MCF 10A (cell line): ENCODE data around the gene RRAD. TPM values are rescaled to one million over a fixed set of nuclear protein-coding genes. Genes with fewer than 3 reads are reported as not detected.

ENCODE experiments used
- BruUV-seq: library from RNA; stranded (reverse); fragments of 400-500 nt; replicated peaks from 2 replicates; lab custom pipeline; 2021; lab: Mats Ljungman, UMichigan
- CTCF ChIA-PET: fragments of 300-600 bp; sonication (Branson Sonifier 250); formaldehyde crosslinking; extraction: SDS; loops from one replicate; lab custom pipeline; 2021; ENCODE audit warnings: antibody characterized with exemption, inconsistent platforms; lab: Yijun Ruan, JAX
- POLR2A ChIA-PET: fragments of 300-600, 350-650 bp; sonication (Branson Sonifier 250); formaldehyde crosslinking; extraction: SDS; loops from one replicate; lab custom pipeline; 2020; ENCODE audit warnings: antibody characterized with exemption, inconsistent platforms; lab: Yijun Ruan, JAX
- DNase-seq: peaks from one replicate; pipeline ENCODE4 v3.0.0-alpha.2; 2018; ENCODE audit not compliant: unreplicated experiment
- H3K27ac Mint-ChIP-seq: one replicate; pipeline ENCODE4 v1.8.0; 2022; ENCODE audit warnings: mild to moderate bottlenecking, low read depth, mixed read lengths; ENCODE audit not compliant: unreplicated experiment
- H3K27me3 Mint-ChIP-seq: one replicate; pipeline ENCODE4 v1.8.0; 2022; ENCODE audit warnings: mixed read lengths; ENCODE audit not compliant: insufficient read depth, unreplicated experiment
- H3K36me3 Mint-ChIP-seq: one replicate; pipeline ENCODE4 v1.8.0; 2022; ENCODE audit warnings: mild to moderate bottlenecking, moderate library complexity, mixed read lengths; ENCODE audit not compliant: insufficient read depth, unreplicated experiment
- H3K4me1 Mint-ChIP-seq: one replicate; pipeline ENCODE4 v1.8.0; 2022; ENCODE audit warnings: mixed read lengths; ENCODE audit not compliant: insufficient read depth, unreplicated experiment
- H3K4me3 Mint-ChIP-seq: one replicate; pipeline ENCODE4 v1.8.0; 2022; ENCODE audit warnings: mild to moderate bottlenecking, moderate library complexity, mixed read lengths; ENCODE audit not compliant: unreplicated experiment
- H3K9me3 Mint-ChIP-seq: one replicate; pipeline ENCODE4 v1.8.0; 2022; ENCODE audit warnings: mixed read lengths; ENCODE audit not compliant: unreplicated experiment
- CTCF ChIP-seq: fragments of 200-600 bp; IDR thresholded peaks from one replicate; pipeline ENCODE4 v1.8.0; 2022; ENCODE audit warnings: antibody characterized with exemption, mild to moderate bottlenecking; ENCODE audit not compliant: unreplicated experiment
- intact Hi-C: fragments of 100-400 bp; cut with micrococcal nuclease; formaldehyde crosslinking; loops from 2 replicates; pipeline ENCODE4 v1.14.1; 2022
- total RNA-seq: library from RNA; stranded (reverse); gene quantifications from 2 replicates; pipeline ENCODE4 v1.2.3, GENCODE V29; 2022

The RRAD gene
- total RNA-seq, 1 experiment from 2014 or later = not detected

- no peak overlapping the region for H3K27ac Mint-ChIP-seq
- H3K4me1 Mint-ChIP-seq = peaks cover 23% of the 10 kb centered on the region
- no peaks in the 10 kb centered on the region for H3K36me3 Mint-ChIP-seq
- no peaks in the 10 kb centered on the region for H3K27me3 Mint-ChIP-seq
- no peaks in the 10 kb centered on the region for H3K9me3 Mint-ChIP-seq
- intact Hi-C loops = no loop called here
- no peak for DNase-seq
- no TSS peak for BruUV-seq
- no peak overlapping the region for H3K4me3 Mint-ChIP-seq
- ChIA-PET POLR2A (interaction anchor here (0.7 to 2.8 kb wide), 6 partner anchors 17 to 44 kb away, joined by 3 to 8 read pairs (median 4); partner anchors contain the start of genes CDH16 and CIAO2B), CTCF (interaction anchor here (1.0 to 1.1 kb wide), 2 partner anchors 17 to 26 kb away, joined by 3 to 4 read pairs; partner anchors contain the start of gene CDH16)
- no peak for TF ChIP-seq CTCF
Measured at GRCh38 chr16:66901626-66902025, 23.7 kb downstream of the RRAD start.

GRCh38 chr16:66900721-66901441 lies 24.5 kb downstream of the RRAD start:
- no peak for DNase-seq
- Mint-ChIP-seq H3K27me3 (no peaks in the 10 kb centered on the region), H3K4me3 (no peak overlapping the region), H3K9me3 (no peaks in the 10 kb centered on the region), H3K4me1 (peaks cover 31% of the 10 kb centered on the region), H3K27ac (peak overlapping the region; percentile 25), H3K36me3 (no peaks in the 10 kb centered on the region)
- BruUV-seq = no TSS peak
- ChIA-PET CTCF (interaction anchor here (0.6 to 1.1 kb wide), 5 partner anchors 18 to 53 kb away, joined by 3 to 4 read pairs (median 3); partner anchors contain the start of gene CDH16), POLR2A (interaction anchor here (0.6 to 6.6 kb wide), 9 partner anchors 10 to 135 kb away, joined by 3 to 48 read pairs (median 4); partner anchors contain the start of genes CIAO2B and PDP2)
- intact Hi-C loops = no loop called here
- TF ChIP-seq CTCF = no peak

- Mint-ChIP-seq H3K27me3 (no peaks in the 10 kb centered on the region), H3K4me1 (peaks cover 36% of the 10 kb centered on the region), H3K4me3 (no peak overlapping the region), H3K36me3 (peaks cover 3% of the 10 kb centered on the region), H3K27ac (peak overlapping the region; percentile 25), H3K9me3 (no peaks in the 10 kb centered on the region)
- intact Hi-C loops = loop anchor here (5.0 kb wide), 1 partner anchor 282 kb away; the partner anchor contains the start of gene MATCAP1
- DNase-seq = peak; percentile 58
- BruUV-seq = no TSS peak
- POLR2A ChIA-PET = interaction anchor here (0.5 to 6.6 kb wide), 9 partner anchors 10 to 957 kb away, joined by 3 to 48 read pairs (median 4); partner anchors contain the start of genes CIAO2B and PDP2
- no peak for TF ChIP-seq CTCF
- CTCF ChIA-PET = interaction anchor here (0.6 to 1.2 kb wide), 4 partner anchors 28 to 269 kb away, joined by 3 to 4 read pairs (median 3); no protein-coding TSS in a partner anchor
Measured at GRCh38 chr16:66899945-66900710, 25.2 kb downstream of the RRAD start.
